Astrocyte of the cerebellum (primary cell): ENCODE measurements around the gene TPCN1.

Experiments
- DNase-seq: peaks from one replicate; pipeline ENCODE4 v3.0.0-alpha.2; 2011; ENCODE audit warnings: low read depth
- H3K4me3 ChIP-seq: 2 replicates; pipeline ENCODE4 v1.5.1; 2011; ENCODE audit warnings: mild to moderate bottlenecking, low read depth, low read length, moderate library complexity
- CTCF ChIP-seq: IDR thresholded peaks from 2 replicates; pipeline ENCODE4 v1.5.1; 2012; ENCODE audit warnings: low read length, low read depth, moderate library complexity, mild to moderate bottlenecking; ENCODE audit errors: missing control alignments
- in situ Hi-C: cut with HindIII; loops from 2 replicates; pipeline ENCODE4 v1.10.0; 2017; ENCODE audit warnings: low sequenced_read_pairs

Gene TPCN1

GRCh38 chr12:113248842-113249435 lies 27.7 kb downstream of the TPCN1 start:
- TF ChIP-seq CTCF = no peak
- DNase-seq = no peak
- no peak overlapping the region for H3K4me3 ChIP-seq
- in situ Hi-C loops = no loop called here

- TF ChIP-seq CTCF = no peak
- DNase-seq = no peak
- in situ Hi-C loops = no loop called here
- no peak overlapping the region for H3K4me3 ChIP-seq
These were observed 28.3 kb downstream of the TPCN1 start for GRCh38 chr12:113249546-113249945.

GRCh38 chr12:113250045-113250444 lies 28.8 kb downstream of the TPCN1 start:
- in situ Hi-C loops = no loop called here
- no peak overlapping the region for H3K4me3 ChIP-seq
- no peak for DNase-seq
- TF ChIP-seq CTCF = no peak

GRCh38 chr12:113251404-113252070 lies 30.3 kb downstream of the TPCN1 start:
- no peak for DNase-seq
- in situ Hi-C loops = no loop called here
- no peak for TF ChIP-seq CTCF
- no peak overlapping the region for H3K4me3 ChIP-seq

- no peak for TF ChIP-seq CTCF
- no peak overlapping the region for H3K4me3 ChIP-seq
- in situ Hi-C loops = no loop called here
- DNase-seq = no peak
These were observed 31.2 kb downstream of the TPCN1 start for GRCh38 chr12:113252494-113252893.

- H3K4me3 ChIP-seq = no peak overlapping the region
- in situ Hi-C loops = no loop called here
- TF ChIP-seq CTCF = no peak
- no peak for DNase-seq
These were observed 32.4 kb downstream of the TPCN1 start for GRCh38 chr12:113253532-113254285.
